ENCODE results near the gene MED12. TPM values are rescaled to one million over a fixed set of nuclear protein-coding genes. Genes with fewer than 3 reads are reported as not detected.
A peak's percentile ranks its signal among the peaks of the same experiment; 100 is the strongest.

The MED12 gene
- total and polyA plus RNA-seq, 2 of the 8 experiments (the other 6 are each of a cell fraction or from before 2014, with no cell fraction given): 19.4 to 48.9 TPM

DNA sequence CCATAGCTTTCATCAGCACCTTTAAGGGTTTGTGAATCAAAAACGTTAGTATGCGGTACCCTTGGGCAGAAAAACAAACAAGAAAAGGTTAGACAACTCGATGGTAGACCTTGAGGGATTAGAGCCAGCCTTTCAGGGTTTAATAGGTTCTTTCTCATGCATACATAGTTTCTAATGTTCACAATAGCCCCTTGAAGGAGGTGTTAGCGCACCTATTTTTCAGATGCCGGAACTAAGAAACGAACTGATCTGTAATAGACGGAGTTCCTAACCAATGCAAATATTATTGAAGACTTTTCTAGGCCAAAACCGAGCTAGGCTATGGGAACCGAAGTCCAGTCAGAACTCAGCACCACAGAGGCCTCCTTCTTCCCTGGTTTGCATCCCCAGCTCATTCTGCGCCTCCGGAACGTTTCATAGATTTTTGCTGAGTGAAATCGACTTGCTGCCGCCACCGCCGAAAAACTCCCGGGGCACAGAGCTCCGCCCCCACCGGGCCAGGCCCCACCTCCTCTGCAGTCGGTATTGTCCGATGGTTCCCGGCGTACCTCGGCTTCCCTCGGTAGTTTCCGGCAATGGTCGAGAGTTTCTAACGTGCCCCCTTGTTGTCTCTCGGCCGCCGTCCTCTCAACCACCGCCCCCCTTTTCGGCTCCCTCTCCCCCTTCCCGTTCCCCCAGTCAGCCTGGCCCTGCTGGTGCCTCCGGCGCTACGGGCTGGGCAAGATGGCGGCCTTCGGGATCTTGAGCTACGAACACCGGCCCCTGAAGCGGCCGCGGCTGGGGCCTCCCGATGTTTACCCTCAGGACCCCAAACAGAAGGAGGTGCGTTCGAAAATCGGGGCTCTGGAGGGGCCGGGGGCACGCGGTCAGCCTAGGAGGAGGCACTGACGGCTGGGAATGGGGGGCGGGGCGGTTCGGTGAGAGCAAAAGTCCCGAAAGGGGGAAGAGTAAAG is at the start of gene MED12 (continued):
- TF ChIP-seq PHF8 (conservative IDR thresholded peaks at IDR 0.05; ENCODE audit: low read depth, low read length) (peak; percentile 45; the same call in 1 of the 2 replicates), NANOG (IDR thresholded peaks at IDR 0.05; ENCODE audit: insufficient read depth, low read depth, low read length, poor library complexity, severe bottlenecking) (peak; percentile 71), YY1 (IDR thresholded peaks at IDR 0.05; ENCODE audit: low read depth, low read length) (peak; percentile 86), CBX5 (IDR thresholded peaks at IDR 0.05; ENCODE audit: low read depth, low read length) (no peak), JUN (IDR thresholded peaks at IDR 0.05; ENCODE audit: low read depth, low read length) (no peak), EGR1 (IDR thresholded peaks at IDR 0.05; ENCODE audit: borderline replicate concordance, low read depth, low read length) (no peak), RAD21 (IDR thresholded peaks at IDR 0.05 in 1 of 2, conservative IDR thresholded peaks at IDR 0.05 in 1 of 2; ENCODE audit: low read depth in 2 of 2, low read length in 2 of 2) (peak; percentile 1 to 10; a peak in 1 of 4 replicates), ASH2L (IDR thresholded peaks at IDR 0.05; ENCODE audit: low read length) (peak; percentile 80), SIN3A (conservative IDR thresholded peaks at IDR 0.05 in 1 of 2, IDR thresholded peaks at IDR 0.05 in 1 of 2; ENCODE audit: low read depth in 1 of 2, low read length in 2 of 2) (peak in 1 of 2 experiments; percentile 46; a peak in 1 of 4 replicates)
- TF ChIP-seq, protein P1, sequence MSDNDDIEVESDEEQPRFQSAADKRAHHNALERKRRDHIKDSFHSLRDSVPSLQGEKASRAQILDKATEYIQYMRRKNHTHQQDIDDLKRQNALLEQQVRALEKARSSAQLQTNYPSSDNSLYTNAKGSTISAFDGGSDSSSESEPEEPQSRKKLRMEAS (IDR thresholded peaks at IDR 0.05): no peak
- TF ChIP-seq, protein P2, sequence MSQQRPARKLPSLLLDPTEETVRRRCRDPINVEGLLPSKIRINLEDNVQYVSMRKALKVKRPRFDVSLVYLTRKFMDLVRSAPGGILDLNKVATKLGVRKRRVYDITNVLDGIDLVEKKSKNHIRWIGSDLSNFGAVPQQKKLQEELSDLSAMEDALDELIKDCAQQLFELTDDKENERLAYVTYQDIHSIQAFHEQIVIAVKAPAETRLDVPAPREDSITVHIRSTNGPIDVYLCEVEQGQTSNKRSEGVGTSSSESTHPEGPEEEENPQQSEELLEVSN (IDR thresholded peaks at IDR 0.05): no peak

Data from H1 (cell line).